Neutrophil (primary cell): ENCODE results near the gene ADD1.
A peak's percentile ranks its signal among the peaks of the same experiment; 100 is the strongest.

Source experiments
- H3K27ac ChIP-seq: fragments of 200-600 bp; sonication (generic); 2 replicates; pipeline ENCODE4 v1.5.1; 2016; ENCODE audit warnings: mild to moderate bottlenecking, moderate library complexity
- H3K27me3 ChIP-seq: fragments of 200-600 bp; sonication (generic); 2 replicates; pipeline ENCODE4 v1.6.0; 2016; ENCODE audit warnings: mild to moderate bottlenecking
- H3K36me3 ChIP-seq: fragments of 200-600 bp; sonication (generic); 2 replicates; pipeline ENCODE4 v1.5.1; 2017
- H3K4me1 ChIP-seq, 2 experiments: fragments of 200-600 bp in 1 of 2; sonication (generic) in 1 of 2; 1 replicate in 1 of 2; 2 replicates in 1 of 2; pipeline versions ENCODE4 v1.5.1 to v1.6.1; 2013 to 2016; ENCODE audit warnings: low read depth in 1 of 2, low read length in 1 of 2, mild to moderate bottlenecking in 1 of 2, moderate library complexity in 1 of 2; ENCODE audit not compliant: control insufficient read depth in 1 of 2, insufficient read depth in 1 of 2
- H3K4me3 ChIP-seq, 2 experiments: fragments of 200-600 bp in 1 of 2; sonication (generic) in 1 of 2; 1 replicate in 1 of 2; 2 replicates in 1 of 2; pipeline ENCODE4 v1.5.1; 2013 to 2016; ENCODE audit warnings: low read depth in 1 of 2, low read length in 1 of 2, mild to moderate bottlenecking in 1 of 2, moderate library complexity in 1 of 2
- H3K9me3 ChIP-seq: fragments of 200-600 bp; sonication (generic); 2 replicates; pipeline ENCODE4 v1.5.1; 2016
- CTCF ChIP-seq: fragments of 200-600 bp; sonication (generic); IDR thresholded peaks from 2 replicates; pipeline ENCODE4 v1.5.1; 2016; ENCODE audit warnings: antibody characterized with exemption

ADD1 gene

GRCh38 chr4:2804449-2804972 lies 39.1 kb upstream of the ADD1 start:
- Histone ChIP-seq H3K27ac (peak overlapping the region; percentile 98), H3K27me3 (no peaks in the 10 kb centered on the region), H3K4me1 (peaks cover 82 to 87% of the 10 kb centered on the region in 2 experiments), H3K4me3 (peak overlapping the region in 1 of 2 experiments; percentile 41), H3K36me3 (peaks cover 58% of the 10 kb centered on the region), H3K9me3 (no peaks in the 10 kb centered on the region)
- TF ChIP-seq CTCF: no peak

- H3K9me3 ChIP-seq: no peaks in the 10 kb centered on the region
- H3K36me3 ChIP-seq: peaks cover 63% of the 10 kb centered on the region
- TF ChIP-seq CTCF: no peak
- peak overlapping the region; percentile 3 to 41 for H3K4me3 ChIP-seq
- peak overlapping the region; percentile 98 for H3K27ac ChIP-seq
- H3K27me3 ChIP-seq: no peaks in the 10 kb centered on the region
- H3K4me1 ChIP-seq: peaks cover 87 to 90% of the 10 kb centered on the region in 2 experiments
These were observed 38.6 kb upstream of the ADD1 start for GRCh38 chr4:2804973-2805501.

- Histone ChIP-seq H3K27ac (peak overlapping the region; percentile 98), H3K36me3 (peaks cover 66% of the 10 kb centered on the region), H3K4me1 (peaks cover 93 to 95% of the 10 kb centered on the region in 2 experiments), H3K27me3 (no peaks in the 10 kb centered on the region), H3K4me3 (peak overlapping the region in 1 of 2 experiments; percentile 41), H3K9me3 (no peaks in the 10 kb centered on the region)
- no peak for TF ChIP-seq CTCF
These were observed 37.8 kb upstream of the ADD1 start for GRCh38 chr4:2805712-2806389.

- Histone ChIP-seq H3K4me1 (peaks cover 94 to 96% of the 10 kb centered on the region in 2 experiments), H3K36me3 (peaks cover 66% of the 10 kb centered on the region), H3K4me3 (peak overlapping the region in 1 of 2 experiments; percentile 41), H3K27me3 (no peaks in the 10 kb centered on the region), H3K9me3 (no peaks in the 10 kb centered on the region), H3K27ac (peak overlapping the region; percentile 98)
- no peak for TF ChIP-seq CTCF
These were observed 37.0 kb upstream of the ADD1 start for GRCh38 chr4:2806390-2807355.

GRCh38 chr4:2807571-2807970 lies 36.1 kb upstream of the ADD1 start:
- no peak overlapping the region for H3K4me3 ChIP-seq
- peaks cover 94 to 96% of the 10 kb centered on the region in 2 experiments for H3K4me1 ChIP-seq
- no peaks in the 10 kb centered on the region for H3K27me3 ChIP-seq
- peaks cover 65% of the 10 kb centered on the region for H3K36me3 ChIP-seq
- TF ChIP-seq CTCF: no peak
- H3K9me3 ChIP-seq: no peaks in the 10 kb centered on the region
- H3K27ac ChIP-seq: peak overlapping the region; percentile 98
